HepG2 (cell line): ENCODE measurements around the gene GARIN3. TPM values are rescaled to one million over a fixed set of nuclear protein-coding genes. Genes with fewer than 3 reads are reported as not detected.

Source experiments
- ATAC-seq: fragments of 200-7000 bp; cut with Tn5 transposase; 3 replicates; pipeline ENCODE4 v1.9.1; 2020; ENCODE audit warnings: mild to moderate bottlenecking, moderate library complexity
- BruUV-seq: library from RNA; stranded (reverse); fragments of 400-500 nt; replicated peaks from 2 replicates; lab custom pipeline; 2021; lab: Mats Ljungman, UMichigan
- CTCF ChIA-PET: fragments of 300-600 bp; formaldehyde crosslinking; extraction: SDS; loops from one replicate; lab custom pipeline; 2021; ENCODE audit warnings: low total read pairs, inconsistent platforms, low intra/inter-chr PET ratio; lab: Yijun Ruan, JAX
- POLR2A ChIA-PET: fragments of 350-600 bp; sonication (Branson Sonifier 250); formaldehyde crosslinking; loops from one replicate; lab custom pipeline; 2020; ENCODE audit warnings: antibody characterized with exemption, inconsistent platforms; lab: Yijun Ruan, JAX
- DNase-seq: peaks from one replicate; pipeline ENCODE4 v3.0.0-alpha.2; 2015; ENCODE audit warnings: low spot score
- FAIRE-seq: peaks from 3 replicates; lab custom pipeline; 2011; peaks lifted over from hg19 to GRCh38; lab: Jason Lieb, UNC
- H2AFZ ChIP-seq: one replicate; pipeline ENCODE4 v1.6.1; 2011; ENCODE audit warnings: low read length, inconsistent platforms
- H3K27ac ChIP-seq: fragments of 300-600 bp; 3 replicates; pipeline ENCODE4 v1.8.0; 2011; ENCODE audit warnings: mixed run types, mild to moderate bottlenecking, mixed read lengths, low read length, inconsistent platforms; ENCODE audit not compliant: insufficient read depth; ENCODE audit errors: extremely low read length
- H3K27me3 ChIP-seq, 2 experiments: fragments of 200-600 bp in 1 of 2; 2 replicates in 1 of 2; 3 replicates in 1 of 2; pipeline versions ENCODE4 v1.6.0 to v1.8.0; 2011; ENCODE audit warnings: low read length in 2 of 2, mild to moderate bottlenecking in 2 of 2, moderate library complexity in 2 of 2, inconsistent platforms in 1 of 2; ENCODE audit not compliant: insufficient read depth in 2 of 2, control insufficient read depth in 1 of 2
- H3K36me3 ChIP-seq, 2 experiments: fragments of 200-600 bp in 1 of 2; replicated peaks in 1 of 2; 2 replicates in 1 of 2; 3 replicates in 1 of 2; pipeline versions ENCODE4 v1.5.1 to v1.8.0; 2011; ENCODE audit warnings: low read length in 2 of 2, inconsistent platforms in 1 of 2; ENCODE audit not compliant: insufficient read depth in 2 of 2, control insufficient read depth in 1 of 2
- H3K4me1 ChIP-seq: 2 replicates; pipeline ENCODE4 v1.5.1; 2012; ENCODE audit warnings: low read length, inconsistent platforms; ENCODE audit not compliant: insufficient read depth
- H3K4me2 ChIP-seq: 2 replicates; pipeline ENCODE4 v1.6.0; 2011; ENCODE audit warnings: low read depth, low read length, inconsistent platforms
- H3K4me3 ChIP-seq, 3 experiments: fragments of 200-600 bp in 1 of 3; sonication (generic), shearing (Covaris generic) in 1 of 3; replicated peaks in 1 of 3; 2 replicates each; pipeline ENCODE4 v1.5.1; 2011 to 2016; ENCODE audit warnings: low read length in 3 of 3, inconsistent platforms in 2 of 3, low read depth in 2 of 3, mild to moderate bottlenecking in 2 of 3, control low read depth in 1 of 3, mixed read lengths in 1 of 3; ENCODE audit not compliant: insufficient read depth in 1 of 3
- H3K79me2 ChIP-seq: one replicate; pipeline ENCODE4 v1.6.1; 2011; ENCODE audit warnings: low read length, inconsistent platforms; ENCODE audit not compliant: insufficient read depth
- H3K9ac ChIP-seq: 2 replicates; pipeline ENCODE4 v1.6.0; 2011; ENCODE audit warnings: mild to moderate bottlenecking, low read depth, low read length, inconsistent platforms; ENCODE audit not compliant: insufficient read depth
- H3K9me3 ChIP-seq: 2 replicates; pipeline ENCODE4 v1.5.1; 2012; ENCODE audit warnings: mild to moderate bottlenecking, low read length
- H4K20me1 ChIP-seq: 2 replicates; pipeline ENCODE4 v1.6.0; 2011; ENCODE audit warnings: inconsistent platforms, mild to moderate bottlenecking, low read length, moderate library complexity; ENCODE audit not compliant: insufficient read depth
- ATAD3A ChIP-seq: sonication (generic); formaldehyde crosslinking; IDR thresholded peaks from 2 replicates; pipeline ENCODE4 v1.4.0; 2020; ENCODE audit warnings: missing genetic modification reagents
- HNF4A ChIP-seq: sonication (generic); formaldehyde crosslinking; IDR thresholded peaks from 2 replicates; pipeline ENCODE4 v1.4.0; 2020; ENCODE audit warnings: missing genetic modification reagents
- PRDM4 ChIP-seq: sonication (generic); formaldehyde crosslinking; IDR thresholded peaks from 2 replicates; pipeline ENCODE4 v1.9.0; 2021; ENCODE audit warnings: missing genetic modification reagents, borderline replicate concordance
- XRCC5 ChIP-seq: fragments of 200-400 bp; formaldehyde crosslinking; optimal IDR thresholded peaks from 2 replicates; pipeline ENCODE3; 2017; ENCODE audit warnings: mild to moderate bottlenecking, low read length
- ZNF17 ChIP-seq: sonication (generic); formaldehyde crosslinking; IDR thresholded peaks from 2 replicates; pipeline ENCODE4 v1.5.0; 2020; ENCODE audit warnings: mild to moderate bottlenecking, missing genetic modification reagents
- ZNF567 ChIP-seq: sonication (generic); formaldehyde crosslinking; IDR thresholded peaks from 2 replicates; pipeline ENCODE4 v1.8.1; 2023; ENCODE audit warnings: mild to moderate bottlenecking, missing genetic modification reagents, borderline replicate concordance
- ZNF780A ChIP-seq: sonication (generic); formaldehyde crosslinking; IDR thresholded peaks from 2 replicates; pipeline ENCODE4 v1.8.0; 2022; ENCODE audit warnings: mild to moderate bottlenecking, missing genetic modification reagents, moderate library complexity
- WGBS: methylation state at CpG from one replicate; pipeline ENCODE4 v1.1.6; 2017; ENCODE audit warnings: low lambda C conversion rate; 5-methylcytosine and 5-hydroxymethylcytosine counted together
- in situ Hi-C: cut with HindIII; loops from 2 replicates; pipeline ENCODE4 v1.10.0; 2017; ENCODE audit warnings: low pct_unique_long_range_greater_than_20kb; ENCODE audit not compliant: extremely low pct_ligation_motif_present
- intact Hi-C: fragments of 100-400 bp; cut with micrococcal nuclease; formaldehyde crosslinking; loops from one replicate; pipeline ENCODE4 v1.10.0; 2022; ENCODE audit not compliant: unreplicated experiment
- polyA plus RNA-seq, 8 experiments: library from polyadenylated mRNA; depleted of rRNA in 3 of 8; stranded (reverse) in 7 of 8; unstranded in 1 of 8; fragments of >200 nt; fragmentation: Illumina TruSeq in 4 of 8; extraction: Trizol in 4 of 8; gene quantifications; 2 replicates each; pipeline versions ENCODE4 v1.2.1 to v1.2.3, GENCODE V29; 2011 to 2016; ENCODE audit warnings: low read depth in 4 of 8, missing spikeins in 1 of 8, mixed read lengths in 1 of 8; ENCODE audit not compliant: insufficient read depth in 1 of 8
- total RNA-seq, 5 experiments: library from RNA; depleted of rRNA; stranded (reverse); fragments of >200 nt; fragmentation: Illumina TruSeq; extraction: Trizol; gene quantifications; 2 replicates each; pipeline ENCODE4 v1.2.3, GENCODE V29; 2016; ENCODE audit warnings: low read depth in 1 of 5

GARIN3 gene
- total and polyA plus RNA-seq, 2 of the 13 experiments (the other 11 are each of a cell fraction or from before 2014, with no cell fraction given), result not detected

GRCh38 chr5:157205708-157206107 is 39.6 kb upstream of the GARIN3 start:
- ChIA-PET CTCF (no interaction called here), POLR2A (no interaction called here)
- Histone ChIP-seq H4K20me1 (no peaks in the 10 kb centered on the region), H2AFZ (no peak overlapping the region), H3K79me2 (no peaks in the 10 kb centered on the region), H3K9ac (no peak overlapping the region), H3K36me3 (no peaks in the 10 kb centered on the region), H3K4me1 (peaks cover 12% of the 10 kb centered on the region), H3K27me3 (no peaks in the 10 kb centered on the region; a peak in 1 of 5 replicates), H3K4me2 (no peak overlapping the region), H3K9me3 (no peaks in the 10 kb centered on the region), H3K27ac (no peak overlapping the region), H3K4me3 (no peak overlapping the region)
- no TSS peak for BruUV-seq
- in situ Hi-C loops, result no loop called here
- DNase-seq, result no peak
- ATAC-seq, result no peak
- WGBS, result 43% methylated on average over 6 of the region's 6 CpGs
- intact Hi-C loops, result no loop called here
- TF ChIP-seq XRCC5 (no peak), ZNF17 (CRISPR knock-in tag) (no peak), PRDM4 (CRISPR knock-in tag) (no peak), ZNF567 (CRISPR knock-in tag) (no peak), ATAD3A (CRISPR knock-in tag) (no peak), HNF4A (CRISPR knock-in tag) (no peak), ZNF780A (CRISPR knock-in tag) (no peak)
- FAIRE-seq, result no peak
